GM18511 (cell line): ENCODE results near the gene GBGT1.
"Not testable (repeated sequence)": the region's sequence is repeated elsewhere in the genome, so short reads cannot be mapped to it uniquely, and the experiment has no call there.

Source experiments
- ATAC-seq: cut with Tn5 transposase; IDR thresholded peaks from one replicate; pipeline ENCODE4 v1.9.1; 2021; ENCODE audit warnings: mild to moderate bottlenecking, moderate library complexity; ENCODE audit not compliant: unreplicated experiment

Gene GBGT1

GRCh38 chr9:133163504-133164172 lies at the start of gene GBGT1:
Gene GBGT1, minus strand, starts transcription at chr9:133163914. Its CDS starts 1,502 bp downstream, at chr9:133162412.
- ATAC-seq = no peak

GRCh38 chr9:133210609-133211008 lies 46.9 kb upstream of the GBGT1 start:
- no peak for ATAC-seq

- no peak for ATAC-seq
Measured at GRCh38 chr9:133210202-133210532, 46.5 kb upstream of the GBGT1 start.

GRCh38 chr9:133209327-133210201 lies 45.9 kb upstream of the GBGT1 start:
- ATAC-seq = not testable (repeated sequence)

GRCh38 chr9:133208880-133209300 lies 45.2 kb upstream of the GBGT1 start, which contains the start of gene OBP2B:
Gene OBP2B, minus strand, starts transcription at chr9:133209250. Its CDS starts 51 bp downstream, at chr9:133209199.
- not testable (repeated sequence) for ATAC-seq

GRCh38 chr9:133208171-133208879 lies 44.6 kb upstream of the GBGT1 start:
- not testable (repeated sequence) for ATAC-seq

- no peak for ATAC-seq
Measured at GRCh38 chr9:133207540-133208170, 43.9 kb upstream of the GBGT1 start.

- ATAC-seq = no peak
Measured at GRCh38 chr9:133207021-133207531, 43.4 kb upstream of the GBGT1 start.

- ATAC-seq = no peak
Measured at GRCh38 chr9:133205996-133206931, 42.5 kb upstream of the GBGT1 start.

GRCh38 chr9:133205481-133205887 lies 41.8 kb upstream of the GBGT1 start:
- ATAC-seq = not testable (repeated sequence)

- ATAC-seq = no peak
Measured at GRCh38 chr9:133204993-133205336, 41.3 kb upstream of the GBGT1 start.

- no peak for ATAC-seq
Measured at GRCh38 chr9:133204335-133204992, 40.8 kb upstream of the GBGT1 start.

- no peak for ATAC-seq
Measured at GRCh38 chr9:133203506-133204075, 39.9 kb upstream of the GBGT1 start.

GRCh38 chr9:133202688-133203453 lies 39.2 kb upstream of the GBGT1 start:
- no peak for ATAC-seq

- ATAC-seq = no peak
Measured at GRCh38 chr9:133202145-133202513, 38.4 kb upstream of the GBGT1 start.

- ATAC-seq = no peak
Measured at GRCh38 chr9:133201424-133202144, 37.9 kb upstream of the GBGT1 start.

GRCh38 chr9:133200631-133201030 lies 36.9 kb upstream of the GBGT1 start:
- ATAC-seq = no peak
